Measurements from ENCODE around the gene NRIP2. TPM values are rescaled to one million over a fixed set of nuclear protein-coding genes. Genes with fewer than 3 reads are reported as not detected.

NRIP2 gene
- total and polyA plus RNA-seq, 10 of the 15 experiments (the other 5 are each of a cell fraction or from before 2014, with no cell fraction given) = 0.04 to 0.83 (median 0.42) TPM; not detected in 7

GRCh38 chr12:2803635-2804392 lies 31.0 kb downstream of the NRIP2 start (continued):
- no peak for TF ChIP-seq ETV6 (conservative IDR thresholded peaks at IDR 0.05 in 1 of 2, IDR thresholded peaks at IDR 0.05 in 1 of 2; ENCODE audit: borderline replicate concordance in 1 of 2, low read depth in 1 of 2)
- no peak for TF ChIP-seq SMARCA5 (IDR thresholded peaks at IDR 0.05)
- TF ChIP-seq CHD2 (IDR thresholded peaks at IDR 0.05; ENCODE audit: borderline replicate concordance, low read depth, low read length) = no peak
- TF ChIP-seq CHD4 (IDR thresholded peaks at IDR 0.05) = no peak
- no peak for TF ChIP-seq SIN3A (IDR thresholded peaks at IDR 0.05; ENCODE audit: low read depth, low read length)
- TF ChIP-seq SRF (IDR thresholded peaks at IDR 0.05; ENCODE audit: low read depth in 2 of 2, low read length in 2 of 2) = no peak
- TF ChIP-seq MYB (IDR thresholded peaks at IDR 0.05; ENCODE audit: borderline replicate concordance, low read depth, low read length) = no peak
- no peak for TF ChIP-seq JUNB (IDR thresholded peaks at IDR 0.05)
- no peak for TF ChIP-seq ZNF207 (IDR thresholded peaks at IDR 0.05; ENCODE audit: borderline replicate concordance)
- no peak for TF ChIP-seq POU2F2 (IDR thresholded peaks at IDR 0.05; ENCODE audit: borderline replicate concordance, low read depth, low read length)
- no peak for TF ChIP-seq GATAD2B (conservative IDR thresholded peaks at IDR 0.05; ENCODE audit: low read depth)
- TF ChIP-seq, protein P1, sequence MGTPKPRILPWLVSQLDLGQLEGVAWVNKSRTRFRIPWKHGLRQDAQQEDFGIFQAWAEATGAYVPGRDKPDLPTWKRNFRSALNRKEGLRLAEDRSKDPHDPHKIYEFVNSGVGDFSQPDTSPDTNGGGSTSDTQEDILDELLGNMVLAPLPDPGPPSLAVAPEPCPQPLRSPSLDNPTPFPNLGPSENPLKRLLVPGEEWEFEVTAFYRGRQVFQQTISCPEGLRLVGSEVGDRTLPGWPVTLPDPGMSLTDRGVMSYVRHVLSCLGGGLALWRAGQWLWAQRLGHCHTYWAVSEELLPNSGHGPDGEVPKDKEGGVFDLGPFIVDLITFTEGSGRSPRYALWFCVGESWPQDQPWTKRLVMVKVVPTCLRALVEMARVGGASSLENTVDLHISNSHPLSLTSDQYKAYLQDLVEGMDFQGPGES (IDR thresholded peaks at IDR 0.05) = no peak
- no peak for TF ChIP-seq STAT1 (conservative IDR thresholded peaks at IDR 0.05)
- TF ChIP-seq ZBTB40 (IDR thresholded peaks at IDR 0.05; ENCODE audit: borderline replicate concordance) = no peak
- no peak for TF ChIP-seq PBX3 (IDR thresholded peaks at IDR 0.05; ENCODE audit: insufficient replicate concordance, low read depth, low read length)
- 0 out of 2 replicates have a peak, but pooled peaks have one; percentile 7 for TF ChIP-seq PKNOX1 (IDR thresholded peaks at IDR 0.05)
- TF ChIP-seq, protein P2, sequence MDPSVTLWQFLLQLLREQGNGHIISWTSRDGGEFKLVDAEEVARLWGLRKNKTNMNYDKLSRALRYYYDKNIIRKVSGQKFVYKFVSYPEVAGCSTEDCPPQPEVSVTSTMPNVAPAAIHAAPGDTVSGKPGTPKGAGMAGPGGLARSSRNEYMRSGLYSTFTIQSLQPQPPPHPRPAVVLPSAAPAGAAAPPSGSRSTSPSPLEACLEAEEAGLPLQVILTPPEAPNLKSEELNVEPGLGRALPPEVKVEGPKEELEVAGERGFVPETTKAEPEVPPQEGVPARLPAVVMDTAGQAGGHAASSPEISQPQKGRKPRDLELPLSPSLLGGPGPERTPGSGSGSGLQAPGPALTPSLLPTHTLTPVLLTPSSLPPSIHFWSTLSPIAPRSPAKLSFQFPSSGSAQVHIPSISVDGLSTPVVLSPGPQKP (IDR thresholded peaks at IDR 0.05; ENCODE audit: low read depth, low read length) = no peak
- no peak for TF ChIP-seq SREBF2 (IDR thresholded peaks at IDR 0.05; ENCODE audit: low read length)
- no peak for TF ChIP-seq NFIC (IDR thresholded peaks at IDR 0.05; ENCODE audit: low read depth, low read length)
- no peak for TF ChIP-seq HSF1 (IDR thresholded peaks at IDR 0.05; ENCODE audit: low read depth, low read length)
